Measurements from ENCODE around the gene TDRD3.
"Not testable (repeated sequence)": the region's sequence is repeated elsewhere in the genome, so short reads cannot be mapped to it uniquely, and the experiment has no call there.

TDRD3 gene

GRCh38 chr13:60398907-60399589 lies 2.0 kb downstream of the TDRD3 start:
- DNase-seq (ENCODE audit: low spot score) = no peak

- DNase-seq (ENCODE audit: low spot score) = no peak
Measured at GRCh38 chr13:60402022-60402421, 5.0 kb downstream of the TDRD3 start.

GRCh38 chr13:60407095-60407494 lies 10.1 kb downstream of the TDRD3 start:
- DNase-seq (ENCODE audit: low spot score) = no peak

GRCh38 chr13:60407852-60408251 lies 10.8 kb downstream of the TDRD3 start:
- DNase-seq (ENCODE audit: low spot score) = not testable (repeated sequence)

GRCh38 chr13:60409574-60410292 lies 12.7 kb downstream of the TDRD3 start:
- not testable (repeated sequence) for DNase-seq (ENCODE audit: low spot score)

GRCh38 chr13:60410299-60410698 lies 13.3 kb downstream of the TDRD3 start:
- DNase-seq (ENCODE audit: low spot score) = no peak

- DNase-seq (ENCODE audit: low spot score) = no peak
Measured at GRCh38 chr13:60411464-60411863, 14.4 kb downstream of the TDRD3 start.

GRCh38 chr13:60411983-60412382 lies 15.0 kb downstream of the TDRD3 start:
- DNase-seq (ENCODE audit: low spot score) = no peak

GRCh38 chr13:60412909-60413616 lies 16.0 kb downstream of the TDRD3 start:
- DNase-seq (ENCODE audit: low spot score) = no peak

GRCh38 chr13:60414177-60414576 lies 17.2 kb downstream of the TDRD3 start:
- no peak for DNase-seq (ENCODE audit: low spot score)

- DNase-seq (ENCODE audit: low spot score) = no peak
Measured at GRCh38 chr13:60417734-60418133, 20.7 kb downstream of the TDRD3 start.

- DNase-seq (ENCODE audit: low spot score) = no peak
Measured at GRCh38 chr13:60418954-60419353, 21.9 kb downstream of the TDRD3 start.

- DNase-seq (ENCODE audit: low spot score) = no peak
Measured at GRCh38 chr13:60425332-60425731, 28.3 kb downstream of the TDRD3 start.

- DNase-seq (ENCODE audit: low spot score) = no peak
Measured at GRCh38 chr13:60426075-60426474, 29.1 kb downstream of the TDRD3 start.

GRCh38 chr13:60427285-60427684 lies 30.3 kb downstream of the TDRD3 start:
- DNase-seq (ENCODE audit: low spot score) = no peak

GRCh38 chr13:60431108-60431700 lies 34.2 kb downstream of the TDRD3 start:
- peak; percentile 56 for DNase-seq (ENCODE audit: low spot score)

GRCh38 chr13:60433505-60433904 lies 36.5 kb downstream of the TDRD3 start:
- no peak for DNase-seq (ENCODE audit: low spot score)

GRCh38 chr13:60435762-60436374 lies 38.8 kb downstream of the TDRD3 start:
- no peak for DNase-seq (ENCODE audit: low spot score)

GRCh38 chr13:60439201-60439600 lies 42.2 kb downstream of the TDRD3 start:
- DNase-seq (ENCODE audit: low spot score) = no peak

- DNase-seq (ENCODE audit: low spot score) = no peak
Measured at GRCh38 chr13:60441761-60442160, 44.7 kb downstream of the TDRD3 start.

- peak; percentile 57 for DNase-seq (ENCODE audit: low spot score)
Measured at GRCh38 chr13:60448907-60449510, 52.0 kb downstream of the TDRD3 start.

- DNase-seq (ENCODE audit: low spot score) = no peak
Measured at GRCh38 chr13:60453490-60453889, 56.5 kb downstream of the TDRD3 start.

All from AG08395 (cell line).